CD4-positive, alpha-beta T cell treated with Interleukin-15 for 1 hour (primary cell): Measurements from ENCODE around the gene ZNF512B.
"Not testable (repeated sequence)": the region's sequence is repeated elsewhere in the genome, so short reads cannot be mapped to it uniquely, and the experiment has no call there.

Source experiments
- DNase-seq: peaks from one replicate; pipeline ENCODE4 v3.0.0-alpha.2; 2020

The ZNF512B gene

GRCh38 chr20:63978319-63979228 lies 8.8 kb upstream of the ZNF512B start:
- DNase-seq, result peak; percentile 61

GRCh38 chr20:63977739-63978276 lies 8.1 kb upstream of the ZNF512B start:
- peak; percentile 41 for DNase-seq

- no peak for DNase-seq
Observed at GRCh38 chr20:63976980-63977738, 7.4 kb upstream of the ZNF512B start.

GRCh38 chr20:63976511-63976910 lies 6.8 kb upstream of the ZNF512B start:
- DNase-seq, result not testable (repeated sequence)

GRCh38 chr20:63974402-63975200 lies 4.9 kb upstream of the ZNF512B start:
- DNase-seq, result no peak

GRCh38 chr20:63973636-63974401 lies 4.1 kb upstream of the ZNF512B start:
- peak; percentile 76 for DNase-seq

- no peak for DNase-seq
Observed at GRCh38 chr20:63973160-63973479, 3.4 kb upstream of the ZNF512B start.

GRCh38 chr20:63972312-63973159 lies 2.8 kb upstream of the ZNF512B start:
- no peak for DNase-seq

GRCh38 chr20:63971960-63972311 lies 2.2 kb upstream of the ZNF512B start:
- DNase-seq, result not testable (repeated sequence)

- no peak for DNase-seq
Observed at GRCh38 chr20:63970714-63971431, 1.1 kb upstream of the ZNF512B start.

GRCh38 chr20:63968928-63969760 lies 586 bp downstream of the ZNF512B start:
- DNase-seq, result no peak

GRCh38 chr20:63968136-63968927 lies 1.4 kb downstream of the ZNF512B start:
- no peak for DNase-seq

GRCh38 chr20:63967330-63968135 lies 2.2 kb downstream of the ZNF512B start:
- no peak for DNase-seq

GRCh38 chr20:63966944-63967322 lies 2.8 kb downstream of the ZNF512B start:
- DNase-seq, result no peak

GRCh38 chr20:63966172-63966943 lies 3.4 kb downstream of the ZNF512B start:
- no peak for DNase-seq

GRCh38 chr20:63964412-63964811 lies 5.3 kb downstream of the ZNF512B start:
- no peak for DNase-seq

- no peak for DNase-seq
Observed at GRCh38 chr20:63963784-63964301, 5.9 kb downstream of the ZNF512B start.
